GM12873 (cell line): Measurements from ENCODE around the gene ARSD.

ENCODE experiments used
- CTCF ChIP-seq: IDR thresholded peaks from 2 replicates; pipeline ENCODE4 v1.5.1; 2012; ENCODE audit warnings: low read depth, mild to moderate bottlenecking, moderate library complexity, low read length, control low read depth; ENCODE audit not compliant: insufficient read depth; ENCODE audit errors: missing control alignments

Gene ARSD

GRCh38 chrX:2892816-2893215 is 36.3 kb downstream of the ARSD start:
- TF ChIP-seq CTCF = no peak

GRCh38 chrX:2889706-2890490 is 39.2 kb downstream of the ARSD start:
- peak; percentile 33 for TF ChIP-seq CTCF

- TF ChIP-seq CTCF = no peak
Observed at GRCh38 chrX:2889045-2889605, 40.0 kb downstream of the ARSD start.

GRCh38 chrX:2888309-2888708 is 40.8 kb downstream of the ARSD start:
- no peak for TF ChIP-seq CTCF

GRCh38 chrX:2883770-2884169 is 45.4 kb downstream of the ARSD start:
- TF ChIP-seq CTCF = no peak

GRCh38 chrX:2879670-2880069 is 49.5 kb downstream of the ARSD start:
- no peak for TF ChIP-seq CTCF

- no peak for TF ChIP-seq CTCF
Observed at GRCh38 chrX:2878563-2878962, 50.6 kb downstream of the ARSD start.
